Ecto neural progenitor cell (in vitro differentiated cells): Measurements from ENCODE around the gene PPM1F.
A peak's percentile ranks its signal among the peaks of the same experiment; 100 is the strongest.

Source experiments
- DNase-seq: peaks from one replicate; pipeline ENCODE4 v3.0.0-alpha.2; 2018; ENCODE audit warnings: low spot score

The PPM1F gene

DNA sequence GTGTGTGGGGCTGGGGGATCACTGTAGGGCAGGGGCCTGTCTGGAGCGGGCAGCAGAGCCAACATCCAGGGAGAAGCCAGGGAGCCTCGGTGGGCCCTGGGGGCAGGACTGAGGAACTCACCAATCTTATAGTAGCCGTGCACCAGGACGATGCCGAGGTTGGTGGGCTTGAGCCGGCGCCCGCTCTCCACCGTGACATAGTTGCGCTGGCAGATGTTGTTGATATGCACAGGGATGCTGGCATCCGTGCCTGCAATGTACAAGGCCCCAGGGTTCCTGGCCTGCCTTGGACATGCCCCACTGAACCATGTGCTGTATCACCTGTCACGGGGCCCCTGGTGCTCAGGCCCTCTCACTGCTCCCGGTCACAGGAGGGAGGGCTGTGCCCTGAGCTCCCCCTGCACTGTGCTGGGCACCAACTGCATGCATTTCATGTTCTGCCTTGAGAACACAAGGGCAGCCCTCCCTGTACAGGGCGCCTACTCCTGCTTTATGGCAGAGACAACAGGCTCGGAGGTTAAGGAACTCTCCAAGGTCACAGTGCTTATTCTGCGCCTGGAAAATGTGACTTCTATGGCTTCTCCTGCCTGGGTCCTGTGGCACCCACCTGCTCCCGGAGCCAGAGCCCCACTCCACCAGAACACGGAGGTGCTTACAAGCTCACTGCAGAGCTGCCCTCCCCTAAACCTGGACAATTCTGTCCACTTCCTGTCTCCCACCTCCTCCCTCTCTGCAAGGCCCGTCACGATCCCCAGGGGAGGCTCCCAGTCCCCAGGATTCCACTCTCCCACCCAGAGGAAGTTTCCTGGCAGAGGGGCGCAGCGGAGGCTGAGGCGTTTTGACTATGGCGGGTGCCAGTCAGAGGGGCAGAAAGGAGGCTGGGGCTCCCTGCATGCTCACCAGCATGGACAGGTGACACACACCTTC, 7.8 kb upstream of the PPM1F start:
- DNase-seq = no peak

DNA sequence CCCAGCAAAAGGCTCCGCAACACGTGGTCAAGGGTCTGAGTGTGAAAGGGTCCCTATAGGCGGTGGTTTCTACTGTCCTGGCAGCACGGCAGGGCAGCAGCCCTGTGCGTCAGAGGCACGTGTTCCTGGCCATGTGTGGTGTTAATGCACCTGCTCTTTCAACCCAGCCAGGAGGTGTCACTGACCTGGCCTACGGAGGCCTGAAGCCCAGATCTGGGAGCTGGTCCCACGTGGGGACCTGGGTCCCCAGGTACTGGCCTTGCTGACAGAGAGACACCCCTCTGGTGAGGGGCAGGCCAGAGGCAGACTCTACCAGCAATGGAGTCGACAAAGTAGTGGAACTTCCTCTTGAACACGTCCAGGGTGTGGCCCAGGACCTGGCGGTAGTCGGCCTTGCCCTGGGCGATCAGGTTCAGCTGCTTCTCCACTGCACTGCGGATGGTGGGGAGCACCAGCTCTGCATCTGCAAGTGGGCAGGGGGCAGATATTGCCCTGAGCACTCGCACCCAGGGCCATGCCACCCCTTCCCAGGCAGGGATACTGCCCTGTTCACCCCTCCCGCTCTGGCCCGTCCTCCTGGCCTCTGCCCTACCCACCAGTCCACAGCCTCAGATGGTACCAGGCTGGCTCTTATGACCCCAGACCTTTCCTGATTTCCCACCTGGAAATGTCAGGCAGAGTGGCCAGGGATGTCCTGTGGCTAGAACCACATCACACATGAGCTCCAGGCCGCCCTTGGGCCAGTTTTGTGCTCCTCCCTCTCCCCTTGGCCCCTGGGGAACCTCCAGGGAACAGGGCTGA, 6.8 kb upstream of the PPM1F start:
- no peak for DNase-seq

DNA sequence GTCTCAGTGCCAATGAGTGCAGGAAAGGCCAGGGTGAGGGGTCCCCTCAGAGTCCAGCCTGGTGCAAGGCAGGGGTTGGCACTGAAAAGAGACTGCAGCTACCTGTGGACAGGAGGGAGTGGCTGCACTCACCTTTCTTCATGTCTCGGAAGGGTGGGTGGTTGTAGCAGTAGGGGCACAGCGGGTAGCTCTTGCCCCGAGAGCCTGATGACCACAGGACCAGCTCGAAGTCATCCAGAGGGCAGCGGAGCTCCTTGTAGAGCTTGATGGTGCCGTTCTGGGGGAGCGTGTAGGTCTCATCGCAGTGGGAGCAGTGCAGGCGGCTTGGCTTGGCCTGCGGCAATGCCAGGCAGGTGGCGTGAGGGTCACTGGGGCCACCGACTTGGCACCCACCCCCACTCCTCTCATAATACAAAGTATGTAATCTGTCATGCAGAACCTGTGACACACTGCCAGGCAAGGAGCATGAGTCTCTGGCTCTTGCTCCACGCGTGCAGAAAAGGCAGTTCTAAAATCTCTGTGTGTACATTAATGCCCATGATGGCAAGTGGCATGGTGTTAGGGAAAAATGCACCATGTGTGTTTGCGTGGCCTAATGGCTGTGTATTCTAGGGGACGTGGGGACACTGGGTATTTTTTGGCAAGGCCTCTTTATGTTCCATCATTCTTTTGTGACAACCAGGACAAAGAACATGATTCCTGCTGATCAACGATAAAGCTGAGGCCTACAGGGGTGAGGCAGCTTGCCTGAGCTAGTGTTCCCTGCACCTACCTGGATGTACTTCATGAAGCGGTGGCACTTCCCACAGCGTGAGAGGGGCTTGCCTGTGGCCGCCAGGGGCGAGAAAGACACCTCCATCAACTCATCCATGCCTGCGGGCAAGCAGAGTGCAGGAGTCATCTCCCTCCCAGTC, 6.0 kb upstream of the PPM1F start:
- no peak for DNase-seq

DNA sequence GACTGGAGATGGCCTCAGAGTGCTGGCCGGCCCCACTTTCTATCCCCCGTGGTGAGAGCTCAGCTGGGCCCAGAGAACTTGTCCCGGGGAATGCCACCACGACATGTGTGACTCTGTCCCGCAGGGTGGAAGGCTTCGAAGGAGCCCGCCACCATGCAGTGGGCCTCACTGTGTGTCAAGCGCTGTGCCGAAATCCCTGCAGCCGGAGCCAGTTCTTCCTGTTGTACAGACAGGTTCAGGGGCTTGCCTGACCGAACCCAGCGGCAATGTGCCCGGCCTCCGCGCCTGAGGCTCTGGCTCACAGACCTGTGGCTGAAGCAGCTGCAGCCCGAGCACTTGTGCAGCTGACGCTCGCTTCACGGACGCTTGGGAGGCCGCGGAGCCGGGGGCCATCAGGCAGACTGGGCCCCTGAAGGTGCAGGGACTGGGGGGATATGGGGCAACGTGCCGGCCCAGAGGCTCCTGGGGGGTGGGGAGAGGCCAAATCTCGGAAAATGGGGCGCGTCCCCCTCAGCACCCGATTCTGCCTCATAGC, 650 bp downstream of the PPM1F start:
- peak; percentile 73 for DNase-seq

DNA sequence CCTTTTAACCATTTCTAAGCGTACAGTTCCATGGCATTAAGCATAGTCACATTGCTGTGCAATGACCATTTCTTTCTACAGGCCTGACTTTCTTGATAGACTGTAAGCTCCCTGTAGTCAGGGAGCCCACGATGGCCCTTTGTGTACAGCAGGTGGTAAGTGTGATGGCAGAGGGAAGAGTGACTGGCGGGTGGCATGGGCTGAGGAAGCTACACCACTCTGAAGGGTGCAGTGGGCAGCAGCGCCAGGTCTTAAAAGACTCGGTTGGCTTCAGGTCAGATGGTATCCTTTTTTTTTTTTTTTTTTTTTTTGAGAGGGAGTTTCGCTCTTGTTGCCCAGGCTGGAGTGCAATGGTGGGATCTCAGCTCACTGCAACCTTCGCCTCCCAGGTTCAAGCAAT, 1.6 kb downstream of the PPM1F start:
- no peak for DNase-seq

DNA sequence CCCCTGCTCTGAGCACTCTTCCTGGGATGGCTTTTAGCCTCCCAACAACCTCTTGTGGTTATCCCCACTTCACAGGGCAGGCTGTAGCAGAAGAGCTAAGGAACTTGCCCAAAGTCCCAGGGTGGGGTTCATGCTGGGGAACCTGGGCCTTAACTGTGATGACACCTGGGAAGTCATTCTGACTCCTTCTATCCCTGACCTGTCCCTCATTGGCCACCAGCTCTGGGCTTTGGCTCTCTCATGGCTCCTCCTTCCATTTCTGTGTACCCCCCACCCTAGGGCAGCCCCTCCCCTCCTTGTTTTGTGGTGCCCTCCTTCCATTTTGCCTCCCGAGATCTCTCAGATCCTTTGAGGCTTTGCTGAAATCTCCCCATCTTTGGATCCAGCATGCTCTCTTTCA, 2.7 kb downstream of the PPM1F start:
- no peak for DNase-seq

DNA sequence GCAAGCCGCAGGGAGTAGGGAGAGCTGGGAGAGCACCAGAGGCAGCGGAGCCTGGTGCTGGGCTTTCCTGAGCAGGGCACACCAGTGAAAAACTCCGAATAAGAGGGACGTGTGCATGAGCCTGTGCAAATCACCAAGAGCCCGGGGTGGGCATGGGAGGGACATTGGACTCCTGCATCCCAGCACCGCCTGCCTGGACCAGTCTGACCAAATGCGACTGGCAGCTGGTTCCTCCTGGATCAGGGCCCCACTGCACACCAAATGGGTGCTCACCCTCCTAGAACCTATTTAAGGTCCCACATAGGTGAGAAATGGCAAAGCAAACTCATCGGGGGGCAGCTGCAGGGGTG, 3.1 kb downstream of the PPM1F start:
- DNase-seq = no peak

DNA sequence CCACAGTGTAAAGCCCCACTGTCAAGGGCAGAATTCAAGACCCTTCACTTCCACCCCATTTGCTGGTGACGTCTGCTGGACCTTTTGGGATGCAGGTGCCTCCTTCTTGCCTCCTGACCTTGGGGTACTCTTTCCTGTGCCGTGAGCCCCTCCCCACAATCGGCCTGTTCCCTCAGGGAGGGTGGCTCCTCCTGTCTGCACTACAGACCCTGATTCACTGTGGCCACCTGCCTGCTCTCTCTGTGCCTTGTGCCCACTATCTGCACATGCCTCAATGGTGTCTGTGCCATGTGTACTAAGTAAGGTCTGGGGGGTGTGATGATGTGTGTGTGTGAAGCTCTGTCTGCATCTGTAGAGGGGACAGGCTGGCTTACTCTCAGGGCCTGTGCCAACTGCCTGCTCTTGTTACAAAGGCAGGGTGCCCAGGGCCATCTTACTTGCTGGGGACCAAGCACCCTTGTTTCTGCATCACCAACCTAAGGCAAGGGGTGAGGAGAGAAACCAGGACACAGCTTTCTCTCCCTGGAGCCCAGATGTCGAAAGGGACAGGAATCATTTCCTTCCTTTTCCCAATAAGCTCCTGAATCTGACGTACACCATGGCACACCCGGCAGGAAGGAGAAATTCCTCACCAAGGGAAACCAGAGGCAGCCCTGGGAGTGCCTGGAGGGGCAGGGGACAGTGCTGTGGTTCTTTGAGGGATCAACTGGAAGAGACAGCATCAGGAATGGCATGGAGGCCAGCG, 3.7 kb downstream of the PPM1F start:
- DNase-seq = no peak

GRCh38 chr22:21948390-21948789, 4.3 kb downstream of the PPM1F start:
- no peak for DNase-seq

DNA sequence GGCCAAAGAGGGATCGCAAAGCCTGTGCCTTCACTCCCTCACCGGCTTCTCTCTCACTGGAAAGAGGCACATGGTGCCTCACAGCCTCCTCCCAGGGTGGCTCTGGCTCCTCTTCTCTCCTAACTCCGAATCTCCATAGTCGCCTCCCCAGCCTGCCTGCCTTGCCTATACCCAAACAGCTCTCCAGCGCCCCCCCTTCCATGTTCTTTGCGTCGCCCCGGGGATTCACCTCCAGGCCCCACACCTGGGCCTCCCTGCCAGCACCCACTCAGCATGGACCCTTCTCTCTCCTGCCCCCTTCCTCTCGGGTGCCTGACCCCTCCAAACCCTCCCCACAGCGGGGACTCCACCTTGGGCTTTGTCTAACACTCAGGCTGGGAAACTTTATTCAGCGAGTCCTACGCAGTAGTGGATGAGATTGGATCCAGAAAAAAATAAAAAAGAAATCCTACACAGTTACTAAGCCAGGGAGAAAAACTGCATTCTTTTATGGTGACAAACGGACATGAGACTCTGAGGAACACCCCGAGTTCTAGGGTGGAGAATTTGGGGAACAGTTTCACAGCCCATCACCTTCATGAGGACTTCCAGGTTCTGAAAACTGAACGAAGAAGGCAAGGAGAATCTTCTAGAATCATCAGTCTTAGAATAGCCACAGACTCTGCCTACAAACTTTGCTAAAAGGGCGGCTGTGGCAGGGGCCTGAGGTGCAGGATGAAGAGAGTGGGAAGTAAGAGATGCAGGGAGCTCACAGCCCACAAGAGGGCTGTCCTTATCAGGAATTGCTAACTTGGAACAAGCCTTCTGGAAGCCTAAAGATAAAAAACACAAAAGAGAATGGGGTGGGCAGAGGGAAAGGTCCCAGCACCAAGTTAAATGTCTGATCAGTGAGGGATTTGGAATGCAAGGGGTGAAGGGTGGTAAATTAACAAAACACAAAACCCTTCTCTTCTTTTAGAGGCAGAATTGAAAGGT, 5.3 kb downstream of the PPM1F start:
- no peak for DNase-seq

- no peak for DNase-seq
Measured at GRCh38 chr22:21946262-21946925, 6.3 kb downstream of the PPM1F start.

GRCh38 chr22:21945453-21946261, 7.0 kb downstream of the PPM1F start:
- no peak for DNase-seq

- DNase-seq = no peak
Measured at GRCh38 chr22:21944871-21945270, 7.8 kb downstream of the PPM1F start.

GRCh38 chr22:21943571-21944448, 8.8 kb downstream of the PPM1F start:
- DNase-seq = no peak

DNA sequence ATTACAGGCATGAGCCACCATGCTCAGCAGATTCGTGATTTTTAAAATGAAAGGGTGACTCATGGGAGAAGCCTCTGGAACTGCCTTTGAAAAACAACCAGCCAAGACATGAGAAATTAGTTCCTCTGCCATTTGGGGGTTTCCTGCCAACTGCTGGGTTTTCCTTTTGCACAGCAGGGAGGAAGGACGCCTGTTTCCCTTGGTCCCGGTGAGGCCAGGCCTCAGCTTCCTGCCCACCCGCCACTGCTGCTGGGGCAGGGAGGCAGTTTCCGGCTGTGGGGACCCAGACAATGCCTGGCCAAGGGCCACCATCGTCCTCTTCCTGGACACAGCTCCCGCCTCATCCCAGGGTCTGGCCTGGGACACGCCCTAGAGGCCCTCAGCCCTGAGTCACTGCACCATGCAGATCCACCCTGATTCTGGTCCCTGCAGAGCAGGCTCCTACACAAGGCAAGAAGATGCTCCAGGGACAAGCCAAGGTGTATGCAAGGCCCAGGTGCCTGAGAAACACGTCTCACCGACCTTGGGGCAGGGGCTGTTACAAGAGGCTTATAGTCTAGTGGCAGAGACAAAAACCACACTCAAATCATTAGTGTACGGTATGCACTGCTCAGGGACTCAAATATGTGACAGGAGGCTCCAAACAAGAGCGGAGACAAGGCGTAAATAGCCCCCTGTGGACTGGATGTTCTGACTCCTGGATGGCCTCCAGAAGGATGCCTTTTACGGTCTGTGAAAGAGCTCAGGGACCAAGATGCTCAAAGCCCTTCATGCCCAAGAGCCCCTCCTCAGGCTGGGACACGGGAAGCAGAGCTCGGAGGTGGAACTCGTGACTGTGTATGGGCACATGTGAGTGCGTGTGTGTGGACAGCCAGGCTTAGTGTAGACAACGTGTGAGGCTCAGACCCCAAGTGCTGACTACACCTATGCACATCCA, 10.0 kb downstream of the PPM1F start:
- DNase-seq = no peak

- DNase-seq = no peak
Measured at GRCh38 chr22:21941921-21942320, 10.7 kb downstream of the PPM1F start.
